ENCODE data around the gene POMGNT1.
"Not testable (repeated sequence)": the region's sequence is repeated elsewhere in the genome, so short reads cannot be mapped to it uniquely, and the experiment has no call there.

DNA sequence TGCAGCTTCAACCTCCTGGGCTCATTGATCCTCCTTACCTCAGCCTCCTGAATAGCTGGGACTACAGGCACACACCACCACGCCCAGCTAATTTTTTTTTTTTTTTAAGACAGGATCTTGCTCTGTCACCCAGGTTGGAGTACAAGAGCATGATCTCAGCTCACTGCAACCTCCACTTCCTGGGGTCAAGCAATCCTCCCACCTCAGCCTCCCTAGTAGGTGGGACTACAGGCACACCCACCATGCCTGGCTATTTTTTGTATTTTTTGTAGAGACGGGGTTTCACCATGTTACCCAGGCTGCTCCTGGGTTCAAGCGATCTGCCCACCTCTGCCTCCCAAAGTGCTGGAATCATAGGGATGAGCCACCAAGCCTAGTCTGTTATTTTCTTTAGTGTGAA, 45.6 kb upstream of the POMGNT1 start:
- TF ChIP-seq, protein P1, sequence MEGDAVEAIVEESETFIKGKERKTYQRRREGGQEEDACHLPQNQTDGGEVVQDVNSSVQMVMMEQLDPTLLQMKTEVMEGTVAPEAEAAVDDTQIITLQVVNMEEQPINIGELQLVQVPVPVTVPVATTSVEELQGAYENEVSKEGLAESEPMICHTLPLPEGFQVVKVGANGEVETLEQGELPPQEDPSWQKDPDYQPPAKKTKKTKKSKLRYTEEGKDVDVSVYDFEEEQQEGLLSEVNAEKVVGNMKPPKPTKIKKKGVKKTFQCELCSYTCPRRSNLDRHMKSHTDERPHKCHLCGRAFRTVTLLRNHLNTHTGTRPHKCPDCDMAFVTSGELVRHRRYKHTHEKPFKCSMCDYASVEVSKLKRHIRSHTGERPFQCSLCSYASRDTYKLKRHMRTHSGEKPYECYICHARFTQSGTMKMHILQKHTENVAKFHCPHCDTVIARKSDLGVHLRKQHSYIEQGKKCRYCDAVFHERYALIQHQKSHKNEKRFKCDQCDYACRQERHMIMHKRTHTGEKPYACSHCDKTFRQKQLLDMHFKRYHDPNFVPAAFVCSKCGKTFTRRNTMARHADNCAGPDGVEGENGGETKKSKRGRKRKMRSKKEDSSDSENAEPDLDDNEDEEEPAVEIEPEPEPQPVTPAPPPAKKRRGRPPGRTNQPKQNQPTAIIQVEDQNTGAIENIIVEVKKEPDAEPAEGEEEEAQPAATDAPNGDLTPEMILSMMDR (IDR thresholded peaks at IDR 0.05; ENCODE audit: low read length) = not testable (repeated sequence)
- not testable (repeated sequence) for TF ChIP-seq EZH2 (IDR thresholded peaks at IDR 0.05; ENCODE audit: borderline replicate concordance, low read length)
